ENCODE measurements around the gene NRGN. TPM values are rescaled to one million over a fixed set of nuclear protein-coding genes. Genes with fewer than 3 reads are reported as not detected.

The NRGN gene
- total and polyA plus RNA-seq, 10 of the 15 experiments (the other 5 are each of a cell fraction or from before 2014, with no cell fraction given), result 0.36 to 3.2 (median 1.1) TPM; not detected in 2

DNA sequence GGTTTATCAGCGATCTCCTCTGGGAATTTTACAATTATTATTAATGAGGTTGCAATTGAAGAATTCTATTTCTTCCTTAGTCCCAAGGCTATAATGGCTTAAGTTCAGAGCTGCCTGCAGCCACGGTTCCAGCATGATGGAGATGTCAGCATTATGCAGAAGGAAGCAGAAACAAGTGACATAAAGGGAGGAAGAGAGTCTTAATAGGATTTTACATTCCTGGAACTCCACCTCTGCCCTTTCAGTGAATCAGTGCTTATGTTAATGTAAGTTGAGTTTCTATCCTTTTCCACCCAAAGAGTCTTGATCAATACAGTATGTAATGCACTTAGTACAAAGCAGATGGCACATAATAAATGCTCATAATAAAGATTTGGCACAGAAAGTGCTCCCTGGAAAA is 11.6 kb upstream of the NRGN start:
- SMC1A ChIA-PET (ENCODE audit: uncharacterized antibody, unreplicated experiment), result interaction anchor here (1.3 kb wide), 1 partner anchor 10 kb away, joined by 3 read pairs; no protein-coding TSS in a partner anchor
- Histone ChIP-seq H4K20me1 (ENCODE audit: control insufficient read depth, insufficient read depth) (no peaks in the 10 kb centered on the region), H3K9ac (ENCODE audit: control insufficient read depth, insufficient read depth, low read length) (no peak overlapping the region), H3K4me2 (ENCODE audit: control insufficient read depth, insufficient read depth) (no peak overlapping the region), H3K79me2 (ENCODE audit: control insufficient read depth, insufficient read depth, low read length) (no peaks in the 10 kb centered on the region), H3K27ac (ENCODE audit: control insufficient read depth, insufficient read depth) (no peak overlapping the region), H3K27me3 (replicated peaks in 1 of 2; ENCODE audit: control insufficient read depth in 2 of 2, insufficient read depth in 2 of 2, low read length in 1 of 2) (no peaks in the 10 kb centered on the region; a peak in 1 of 4 replicates), H3K4me1 (ENCODE audit: control insufficient read depth, insufficient read depth, low read length) (peaks cover 7% of the 10 kb centered on the region), H2AFZ (ENCODE audit: control insufficient read depth, low read depth, low read length) (no peak overlapping the region), H3K9me3 (replicated peaks; ENCODE audit: control insufficient read depth, insufficient read depth, low read length) (no peaks in the 10 kb centered on the region), H3K36me3 (ENCODE audit: control insufficient read depth in 2 of 2, insufficient read depth in 2 of 2, low read length in 1 of 2) (no peaks in the 10 kb centered on the region), H3K4me3 (no peak overlapping the region)
- FAIRE-seq, result no peak
- 29% methylated on average over 2 of the region's 2 CpGs for WGBS (ENCODE audit: insufficient coverage, insufficient replicate concordance, low lambda C conversion rate, missing lambda C conversion rate)
- in situ Hi-C loops (cut with MboI) (no loop called here), intact Hi-C loops (cut with micrococcal nuclease; ENCODE audit: unreplicated experiment) (no loop called here)
- POLR2A ChIA-PET, result no interaction called here
- no TSS peak for BruUV-seq (replicated peaks)
- no peak for ATAC-seq
- CTCF ChIA-PET, result no interaction called here
- no peak for DNase-seq (ENCODE audit: low read depth, low spot score)
- RAD21 ChIA-PET (ENCODE audit: unreplicated experiment), result no interaction called here
- TF ChIP-seq ZNF24 (IDR thresholded peaks at IDR 0.05) (no peak), SUZ12 (IDR thresholded peaks at IDR 0.05; ENCODE audit: unreplicated experiment) (no peak), NFYB (IDR thresholded peaks at IDR 0.05; ENCODE audit: insufficient read depth, low read depth, low read length) (no peak), MTA3 (IDR thresholded peaks at IDR 0.05; ENCODE audit: borderline replicate concordance, low read length) (no peak), SUPT20H (IDR thresholded peaks at IDR 0.05; ENCODE audit: borderline replicate concordance, control insufficient read depth, low read depth, low read length) (no peak), CHD4 (IDR thresholded peaks at IDR 0.05) (no peak), NRF1 (conservative IDR thresholded peaks at IDR 0.05; ENCODE audit: low read depth, low read length) (no peak), NFXL1 (IDR thresholded peaks at IDR 0.05; ENCODE audit: borderline replicate concordance) (no peak), SMARCA5 (IDR thresholded peaks at IDR 0.05) (no peak), HDAC2 (IDR thresholded peaks at IDR 0.05) (no peak), BACH1 (IDR thresholded peaks at IDR 0.05; ENCODE audit: borderline replicate concordance) (no peak)
- TF ChIP-seq, protein P1, sequence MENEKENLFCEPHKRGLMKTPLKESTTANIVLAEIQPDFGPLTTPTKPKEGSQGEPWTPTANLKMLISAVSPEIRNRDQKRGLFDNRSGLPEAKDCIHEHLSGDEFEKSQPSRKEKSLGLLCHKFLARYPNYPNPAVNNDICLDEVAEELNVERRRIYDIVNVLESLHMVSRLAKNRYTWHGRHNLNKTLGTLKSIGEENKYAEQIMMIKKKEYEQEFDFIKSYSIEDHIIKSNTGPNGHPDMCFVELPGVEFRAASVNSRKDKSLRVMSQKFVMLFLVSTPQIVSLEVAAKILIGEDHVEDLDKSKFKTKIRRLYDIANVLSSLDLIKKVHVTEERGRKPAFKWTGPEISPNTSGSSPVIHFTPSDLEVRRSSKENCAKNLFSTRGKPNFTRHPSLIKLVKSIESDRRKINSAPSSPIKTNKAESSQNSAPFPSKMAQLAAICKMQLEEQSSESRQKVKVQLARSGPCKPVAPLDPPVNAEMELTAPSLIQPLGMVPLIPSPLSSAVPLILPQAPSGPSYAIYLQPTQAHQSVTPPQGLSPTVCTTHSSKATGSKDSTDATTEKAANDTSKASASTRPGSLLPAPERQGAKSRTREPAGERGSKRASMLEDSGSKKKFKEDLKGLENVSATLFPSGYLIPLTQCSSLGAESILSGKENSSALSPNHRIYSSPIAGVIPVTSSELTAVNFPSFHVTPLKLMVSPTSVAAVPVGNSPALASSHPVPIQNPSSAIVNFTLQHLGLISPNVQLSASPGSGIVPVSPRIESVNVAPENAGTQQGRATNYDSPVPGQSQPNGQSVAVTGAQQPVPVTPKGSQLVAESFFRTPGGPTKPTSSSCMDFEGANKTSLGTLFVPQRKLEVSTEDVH (IDR thresholded peaks at IDR 0.05; ENCODE audit: low read depth, partially characterized antibody), result no peak
- TF ChIP-seq, protein P2, sequence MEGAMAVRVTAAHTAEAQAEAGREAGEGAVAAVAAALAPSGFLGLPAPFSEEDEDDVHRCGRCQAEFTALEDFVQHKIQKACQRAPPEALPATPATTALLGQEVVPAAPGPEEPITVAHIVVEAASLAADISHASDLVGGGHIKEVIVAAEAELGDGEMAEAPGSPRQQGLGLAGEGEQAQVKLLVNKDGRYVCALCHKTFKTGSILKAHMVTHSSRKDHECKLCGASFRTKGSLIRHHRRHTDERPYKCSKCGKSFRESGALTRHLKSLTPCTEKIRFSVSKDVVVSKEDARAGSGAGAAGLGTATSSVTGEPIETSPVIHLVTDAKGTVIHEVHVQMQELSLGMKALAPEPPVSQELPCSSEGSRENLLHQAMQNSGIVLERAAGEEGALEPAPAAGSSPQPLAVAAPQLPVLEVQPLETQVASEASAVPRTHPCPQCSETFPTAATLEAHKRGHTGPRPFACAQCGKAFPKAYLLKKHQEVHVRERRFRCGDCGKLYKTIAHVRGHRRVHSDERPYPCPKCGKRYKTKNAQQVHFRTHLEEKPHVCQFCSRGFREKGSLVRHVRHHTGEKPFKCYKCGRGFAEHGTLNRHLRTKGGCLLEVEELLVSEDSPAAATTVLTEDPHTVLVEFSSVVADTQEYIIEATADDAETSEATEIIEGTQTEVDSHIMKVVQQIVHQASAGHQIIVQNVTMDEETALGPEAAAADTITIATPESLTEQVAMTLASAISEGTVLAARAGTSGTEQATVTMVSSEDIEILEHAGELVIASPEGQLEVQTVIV (IDR thresholded peaks at IDR 0.05; ENCODE audit: borderline replicate concordance, partially characterized antibody), result no peak
- TF ChIP-seq, protein P3, sequence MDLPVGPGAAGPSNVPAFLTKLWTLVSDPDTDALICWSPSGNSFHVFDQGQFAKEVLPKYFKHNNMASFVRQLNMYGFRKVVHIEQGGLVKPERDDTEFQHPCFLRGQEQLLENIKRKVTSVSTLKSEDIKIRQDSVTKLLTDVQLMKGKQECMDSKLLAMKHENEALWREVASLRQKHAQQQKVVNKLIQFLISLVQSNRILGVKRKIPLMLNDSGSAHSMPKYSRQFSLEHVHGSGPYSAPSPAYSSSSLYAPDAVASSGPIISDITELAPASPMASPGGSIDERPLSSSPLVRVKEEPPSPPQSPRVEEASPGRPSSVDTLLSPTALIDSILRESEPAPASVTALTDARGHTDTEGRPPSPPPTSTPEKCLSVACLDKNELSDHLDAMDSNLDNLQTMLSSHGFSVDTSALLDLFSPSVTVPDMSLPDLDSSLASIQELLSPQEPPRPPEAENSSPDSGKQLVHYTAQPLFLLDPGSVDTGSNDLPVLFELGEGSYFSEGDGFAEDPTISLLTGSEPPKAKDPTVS (IDR thresholded peaks at IDR 0.05; ENCODE audit: low read depth, low read length), result no peak
- TF ChIP-seq, protein P4, sequence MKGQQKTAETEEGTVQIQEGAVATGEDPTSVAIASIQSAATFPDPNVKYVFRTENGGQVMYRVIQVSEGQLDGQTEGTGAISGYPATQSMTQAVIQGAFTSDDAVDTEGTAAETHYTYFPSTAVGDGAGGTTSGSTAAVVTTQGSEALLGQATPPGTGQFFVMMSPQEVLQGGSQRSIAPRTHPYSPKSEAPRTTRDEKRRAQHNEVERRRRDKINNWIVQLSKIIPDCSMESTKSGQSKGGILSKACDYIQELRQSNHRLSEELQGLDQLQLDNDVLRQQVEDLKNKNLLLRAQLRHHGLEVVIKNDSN (IDR thresholded peaks at IDR 0.05; ENCODE audit: borderline replicate concordance, extremely low read length, insufficient read depth, low read depth, low read length), result no peak
- TF ChIP-seq, protein P5, sequence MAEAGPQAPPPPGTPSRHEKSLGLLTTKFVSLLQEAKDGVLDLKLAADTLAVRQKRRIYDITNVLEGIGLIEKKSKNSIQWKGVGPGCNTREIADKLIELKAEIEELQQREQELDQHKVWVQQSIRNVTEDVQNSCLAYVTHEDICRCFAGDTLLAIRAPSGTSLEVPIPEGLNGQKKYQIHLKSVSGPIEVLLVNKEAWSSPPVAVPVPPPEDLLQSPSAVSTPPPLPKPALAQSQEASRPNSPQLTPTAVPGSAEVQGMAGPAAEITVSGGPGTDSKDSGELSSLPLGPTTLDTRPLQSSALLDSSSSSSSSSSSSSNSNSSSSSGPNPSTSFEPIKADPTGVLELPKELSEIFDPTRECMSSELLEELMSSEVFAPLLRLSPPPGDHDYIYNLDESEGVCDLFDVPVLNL (IDR thresholded peaks at IDR 0.05; ENCODE audit: low read depth, low read length), result no peak

Data from GM12878 (cell line).